ENCODE results near the gene KAZN.

The KAZN gene

GRCh38 chr1:14999441-14999840 lies 401.0 kb downstream of the KAZN start:
- DNase-seq, result no peak

- DNase-seq, result no peak
Measured at GRCh38 chr1:15000030-15000429, 401.5 kb downstream of the KAZN start.

- DNase-seq, result no peak
Measured at GRCh38 chr1:15000671-15001070, 402.2 kb downstream of the KAZN start.

DNA sequence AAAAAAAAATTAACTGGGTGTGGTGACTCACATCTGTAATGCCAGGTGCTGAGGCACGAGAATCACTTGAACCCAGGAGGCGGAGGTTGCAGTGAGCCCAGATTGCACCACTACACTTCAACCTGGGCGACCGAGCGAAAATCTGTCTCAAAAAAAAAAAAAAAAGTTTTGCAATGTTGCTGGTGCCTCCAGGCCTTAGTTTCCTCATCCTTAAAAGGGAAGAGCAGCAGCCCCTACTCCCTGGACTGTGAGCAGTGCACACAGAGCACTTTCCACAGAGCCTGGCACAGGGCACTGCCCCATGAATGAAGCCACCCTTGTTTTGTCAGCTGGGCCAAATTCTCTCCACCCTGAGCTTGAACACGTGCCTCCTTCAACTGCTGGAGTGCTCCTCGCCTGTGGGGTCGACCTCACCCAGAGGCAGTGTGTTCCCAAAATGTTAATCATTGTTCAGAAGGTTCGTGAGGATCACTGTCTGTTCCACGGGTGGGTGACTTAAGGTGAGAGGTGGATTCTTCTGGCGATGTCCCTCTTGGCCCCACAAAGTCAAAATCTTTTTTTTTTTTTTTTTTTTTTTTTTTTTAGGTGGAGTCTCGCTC lies 402.9 kb downstream of the KAZN start:
- DNase-seq, result no peak

- no peak for DNase-seq
Measured at GRCh38 chr1:15002325-15002724, 403.8 kb downstream of the KAZN start.

DNA sequence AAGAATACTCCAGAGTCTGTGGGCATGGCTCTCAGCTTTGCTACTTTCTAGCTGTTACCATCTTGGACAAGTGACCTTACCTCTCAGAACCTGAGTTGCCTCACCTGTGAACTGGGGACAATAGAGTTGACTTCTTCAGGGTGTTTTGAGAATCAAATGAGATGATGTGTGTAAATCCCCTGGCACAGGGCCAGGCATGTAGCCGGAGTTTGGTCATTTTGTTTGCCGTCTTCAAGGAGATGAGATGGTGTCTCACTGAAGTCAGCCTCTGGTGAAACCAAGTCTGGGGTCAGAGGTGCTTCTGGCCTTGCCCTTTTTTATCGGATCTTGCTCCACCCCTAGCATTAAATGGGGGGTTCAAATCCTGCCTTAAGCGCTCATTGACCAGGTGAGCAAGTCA lies 405.9 kb downstream of the KAZN start:
- no peak for DNase-seq

GRCh38 chr1:15005116-15005515 lies 406.6 kb downstream of the KAZN start:
- no peak for DNase-seq

DNA sequence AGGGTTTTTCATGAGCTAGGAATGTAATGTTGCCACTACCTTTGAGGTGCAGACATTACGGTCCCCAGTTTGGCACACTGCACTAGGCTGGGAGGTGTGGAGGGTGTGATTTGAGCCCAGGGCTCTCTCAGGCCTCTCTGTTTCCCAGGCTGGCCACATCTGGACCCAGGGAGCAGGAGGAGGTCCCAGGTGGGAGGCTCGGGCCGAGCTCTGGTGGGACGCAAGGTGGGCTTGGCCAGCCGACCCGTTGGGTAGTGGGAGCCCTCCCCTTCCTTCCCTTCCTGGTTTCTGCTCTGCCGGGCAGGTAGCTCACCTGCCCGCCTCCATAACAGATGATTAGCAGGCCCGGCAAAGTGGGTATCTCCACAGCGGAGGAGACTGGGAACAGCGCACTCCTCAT lies 408.9 kb downstream of the KAZN start:
- no peak for DNase-seq

GRCh38 chr1:15007842-15008241 lies 409.4 kb downstream of the KAZN start:
- no peak for DNase-seq

GRCh38 chr1:15008783-15009729 lies 410.6 kb downstream of the KAZN start:
- no peak for DNase-seq

- DNase-seq, result no peak
Measured at GRCh38 chr1:15011160-15011559, 412.7 kb downstream of the KAZN start.

GRCh38 chr1:15011661-15012060 lies 413.2 kb downstream of the KAZN start:
- no peak for DNase-seq

DNA sequence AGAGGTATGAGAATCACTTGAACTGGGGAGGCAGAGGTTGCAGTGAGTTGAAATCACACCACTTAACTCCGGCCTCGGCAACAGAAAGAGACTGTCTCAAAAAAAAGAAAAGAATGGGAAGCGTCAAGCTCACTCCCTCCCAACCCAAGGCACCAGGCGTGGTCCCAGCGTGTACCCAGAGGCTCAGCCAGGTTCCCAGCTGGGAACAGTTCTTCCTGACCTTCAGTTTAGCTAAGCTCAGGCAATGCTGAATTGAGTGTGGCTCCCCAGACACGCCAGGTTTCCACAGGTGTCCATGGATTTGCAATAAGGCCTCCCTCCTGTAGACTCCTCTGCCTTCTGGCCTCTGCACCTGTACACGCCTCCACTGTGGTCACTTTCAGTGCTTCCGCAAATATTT lies 414.3 kb downstream of the KAZN start:
- no peak for DNase-seq

GRCh38 chr1:15013767-15014166 lies 415.3 kb downstream of the KAZN start:
- no peak for DNase-seq

DNA sequence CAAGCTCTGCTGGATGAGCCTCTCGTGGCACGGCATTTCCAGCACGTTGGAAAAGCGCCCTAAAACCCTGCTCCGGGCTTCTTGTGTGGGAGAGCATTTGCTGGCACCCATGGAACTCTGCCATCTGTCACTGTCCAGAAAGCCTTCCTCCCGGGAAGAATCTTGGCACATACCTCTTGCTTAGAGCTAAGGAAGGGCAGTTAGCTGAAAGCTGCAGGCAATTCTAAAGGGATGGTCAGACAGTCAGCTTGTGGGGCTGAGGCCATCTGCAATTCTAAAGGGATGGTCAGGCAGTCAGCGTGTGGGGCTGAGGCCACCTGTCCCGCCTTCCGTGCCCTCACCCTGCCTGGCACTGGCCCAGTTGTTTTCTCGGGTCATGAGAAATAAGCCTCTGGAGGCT lies 416.0 kb downstream of the KAZN start:
- DNase-seq, result no peak

DNA sequence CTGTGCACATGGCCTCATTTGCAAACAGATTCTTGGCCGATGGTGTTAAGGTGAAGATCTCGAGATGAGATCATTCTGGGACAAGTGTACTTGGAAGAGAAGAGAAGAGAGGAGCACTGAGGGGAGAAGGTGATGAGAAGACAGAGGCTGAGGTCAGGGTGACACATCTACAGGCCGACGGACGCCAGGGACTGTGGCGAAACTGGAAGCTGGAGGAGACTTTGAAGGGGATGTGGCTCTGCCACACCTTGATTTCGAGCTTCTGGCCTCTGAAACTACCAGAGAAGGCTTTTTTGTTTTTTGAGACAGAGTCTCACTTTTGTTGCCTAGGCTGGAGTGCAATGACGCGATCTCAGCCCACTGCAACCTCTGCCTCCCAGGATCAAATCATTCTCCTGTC lies 417.5 kb downstream of the KAZN start:
- DNase-seq, result no peak

DNA sequence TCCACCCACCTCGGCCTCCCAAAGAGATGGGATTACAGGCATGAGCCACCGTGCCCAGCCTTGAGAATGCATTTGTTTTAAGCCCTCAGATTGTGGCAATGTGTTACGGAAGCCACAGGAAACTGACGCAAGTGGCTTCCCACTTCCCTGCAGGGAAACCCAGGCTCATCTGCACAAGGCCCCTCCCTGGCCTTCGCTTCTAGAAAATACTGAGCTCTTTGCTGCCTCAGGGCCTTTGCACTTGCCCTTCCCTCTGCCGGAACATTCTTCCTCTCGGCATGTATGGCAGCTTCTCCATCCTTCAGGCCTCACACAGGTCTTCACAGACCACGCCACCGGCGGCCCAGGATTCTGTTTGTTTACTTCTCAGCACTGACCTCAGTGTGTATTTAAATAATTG lies 418.0 kb downstream of the KAZN start:
- DNase-seq, result no peak

- DNase-seq, result no peak
Measured at GRCh38 chr1:15017120-15017519, 418.6 kb downstream of the KAZN start.

GRCh38 chr1:15018767-15019166 lies 420.3 kb downstream of the KAZN start:
- no peak for DNase-seq

DNA sequence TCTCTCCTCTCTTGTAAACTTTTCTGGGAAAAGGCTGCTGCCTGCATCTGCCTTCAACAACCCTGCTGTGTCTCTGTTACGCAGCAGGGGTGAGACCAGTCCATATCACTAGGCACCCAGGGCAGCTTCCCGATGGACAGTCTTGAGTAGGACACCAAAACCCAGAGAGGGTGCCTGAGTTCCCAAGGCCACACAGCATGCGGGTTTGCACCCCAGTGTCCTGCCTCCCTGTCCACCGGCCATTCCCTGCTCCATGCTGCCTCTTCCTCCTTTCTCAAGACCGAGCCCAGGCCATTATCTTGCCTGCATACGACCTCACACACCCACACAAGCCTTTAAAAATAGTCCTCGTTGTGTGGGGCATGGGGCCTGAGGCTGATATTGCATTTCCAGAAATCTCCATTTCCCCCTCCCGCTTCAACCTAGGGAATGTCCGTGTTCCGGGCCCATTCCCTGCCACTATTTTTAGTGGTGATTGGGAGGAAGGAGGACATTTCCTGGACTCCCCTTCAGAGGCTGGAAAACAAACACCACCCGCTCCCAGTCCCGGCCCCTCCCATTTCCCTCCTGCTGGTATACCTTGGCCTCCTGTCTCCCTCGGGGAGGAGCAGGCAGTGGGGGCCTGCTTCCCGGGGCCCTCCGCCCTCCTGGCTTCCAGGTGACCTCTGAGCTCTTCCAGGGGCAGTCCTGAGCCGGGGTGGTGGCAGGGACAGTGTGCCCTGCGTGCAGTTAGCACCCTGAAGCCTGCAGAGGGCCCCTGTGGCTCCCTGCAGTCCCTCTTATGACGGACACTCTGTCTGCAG lies 422.7 kb downstream of the KAZN start:
- DNase-seq, result no peak

- no peak for DNase-seq
Measured at GRCh38 chr1:15022048-15022447, 423.6 kb downstream of the KAZN start.

DNA sequence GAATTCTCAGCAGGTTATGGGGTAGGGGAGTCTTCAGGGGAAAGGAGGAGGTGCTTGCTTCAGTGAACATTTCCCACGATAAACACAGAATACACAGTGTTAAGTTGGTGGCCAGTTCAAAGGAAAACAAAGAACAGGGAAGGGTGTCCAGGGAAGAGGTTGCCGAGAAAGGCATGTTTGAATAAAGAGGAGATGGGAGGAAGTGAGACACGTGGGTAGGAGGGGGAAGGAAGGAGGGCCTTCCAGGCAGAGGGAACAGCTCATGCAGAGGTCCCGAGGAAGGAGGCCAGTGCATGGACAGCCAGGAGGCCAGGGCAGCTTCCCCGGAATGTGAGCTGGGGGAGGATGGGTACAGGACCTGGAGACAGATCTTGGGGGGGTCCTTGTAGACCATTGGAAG lies 424.7 kb downstream of the KAZN start:
- no peak for DNase-seq

DNA sequence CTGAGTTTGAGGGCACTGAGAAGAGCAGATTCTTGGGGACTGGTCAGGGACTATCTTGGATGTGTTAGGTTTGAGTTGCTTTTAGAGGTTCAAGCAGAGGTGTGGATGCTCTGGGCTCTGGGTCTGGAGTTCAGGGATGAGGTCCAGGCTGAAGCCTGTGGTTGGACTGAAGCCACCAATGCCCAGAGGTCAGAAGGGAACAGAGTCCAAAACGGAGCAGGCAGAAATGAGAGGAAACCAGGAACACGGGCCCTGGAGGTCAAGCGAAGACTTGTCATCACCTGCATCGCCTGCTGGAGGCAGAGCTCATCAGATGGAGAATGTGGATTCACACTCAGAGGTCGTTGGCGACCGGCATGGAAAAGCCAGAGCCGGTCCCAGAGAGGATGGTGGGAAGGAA lies 425.5 kb downstream of the KAZN start:
- DNase-seq, result no peak

- no peak for DNase-seq
Measured at GRCh38 chr1:15026117-15026489, 427.6 kb downstream of the KAZN start.
